HFFc6 (cell line): ENCODE data around the gene ACTN4. TPM values are rescaled to one million over a fixed set of nuclear protein-coding genes. Genes with fewer than 3 reads are reported as not detected.
A peak's percentile ranks its signal among the peaks of the same experiment; 100 is the strongest.

Experiments
- DNase-seq: peaks from one replicate; pipeline ENCODE4 v3.0.0-alpha.2; 2018
- H3K27ac Mint-ChIP-seq: 2 replicates; pipeline ENCODE4 v1.8.0; 2020; ENCODE audit warnings: mild to moderate bottlenecking, mixed read lengths
- H3K27me3 Mint-ChIP-seq: 2 replicates; pipeline ENCODE4 v1.8.0; 2021; ENCODE audit warnings: mild to moderate bottlenecking, moderate library complexity, mixed read lengths; ENCODE audit not compliant: insufficient read depth
- H3K36me3 Mint-ChIP-seq: 2 replicates; pipeline ENCODE4 v1.8.0; 2021; ENCODE audit warnings: low read depth, mixed read lengths
- H3K4me1 Mint-ChIP-seq: 2 replicates; pipeline ENCODE4 v1.8.0; 2020; ENCODE audit warnings: low read depth, mixed read lengths
- H3K4me3 Mint-ChIP-seq: 2 replicates; pipeline ENCODE4 v1.8.0; 2020; ENCODE audit warnings: mild to moderate bottlenecking, moderate library complexity, mixed read lengths
- H3K9me3 Mint-ChIP-seq: 2 replicates; pipeline ENCODE4 v1.8.0; 2020; ENCODE audit warnings: mild to moderate bottlenecking, mixed read lengths
- CTCF ChIP-seq: fragments of 200-600 bp; sonication (generic); IDR thresholded peaks from 2 replicates; pipeline ENCODE4 v1.5.0; 2021; ENCODE audit warnings: antibody characterized with exemption, mild to moderate bottlenecking
- total RNA-seq, 6 experiments: library from RNA; stranded (reverse); fragmentation: NEBNext Ultra II Directional; extraction: Animal tissue kit (Norgen Biotek cat#: 25700); gene quantifications; 2 replicates in 1 of 6; 3 replicates in 5 of 6; pipeline ENCODE4 v1.2.3, GENCODE V29; 2021

ACTN4 gene
- total RNA-seq, 6 experiments from 2014 or later, result 972 to 1,299 (median 1,250) TPM

GRCh38 chr19:38650172-38650775 lies 2.8 kb downstream of the ACTN4 start:
- no peak for DNase-seq
- Mint-ChIP-seq H3K4me3 (peak overlapping the region; percentile 99), H3K27me3 (peaks cover 6% of the 10 kb centered on the region), H3K36me3 (peaks cover 51% of the 10 kb centered on the region), H3K27ac (peak overlapping the region; percentile 99), H3K9me3 (peaks cover 8% of the 10 kb centered on the region), H3K4me1 (peaks cover 61% of the 10 kb centered on the region)
- TF ChIP-seq CTCF, result no peak

GRCh38 chr19:38650911-38651584 lies 3.6 kb downstream of the ACTN4 start:
- H3K9me3 Mint-ChIP-seq, result peaks cover 8% of the 10 kb centered on the region
- H3K36me3 Mint-ChIP-seq, result peaks cover 57% of the 10 kb centered on the region
- DNase-seq, result peak; percentile 68
- H3K27ac Mint-ChIP-seq, result peak overlapping the region; percentile 99
- peaks cover 6% of the 10 kb centered on the region for H3K27me3 Mint-ChIP-seq
- H3K4me3 Mint-ChIP-seq, result peak overlapping the region; percentile 99
- no peak for TF ChIP-seq CTCF
- peaks cover 69% of the 10 kb centered on the region for H3K4me1 Mint-ChIP-seq

- DNase-seq, result peak; percentile 30
- peaks cover 8% of the 10 kb centered on the region for H3K9me3 Mint-ChIP-seq
- peak overlapping the region; percentile 99 for H3K27ac Mint-ChIP-seq
- peaks cover 69% of the 10 kb centered on the region for H3K36me3 Mint-ChIP-seq
- no peak for TF ChIP-seq CTCF
- peak overlapping the region; percentile 99 for H3K4me3 Mint-ChIP-seq
- peaks cover 11% of the 10 kb centered on the region for H3K27me3 Mint-ChIP-seq
- H3K4me1 Mint-ChIP-seq, result peaks cover 89% of the 10 kb centered on the region
Observed at GRCh38 chr19:38653028-38653571, 5.7 kb downstream of the ACTN4 start.

- DNase-seq, result peak; percentile 69
- no peaks in the 10 kb centered on the region for H3K9me3 Mint-ChIP-seq
Observed at GRCh38 chr19:38654628-38655055, 7.2 kb downstream of the ACTN4 start.

More at GRCh38 chr19:38654628-38655055, 7.2 kb downstream of the ACTN4 start:
- Mint-ChIP-seq H3K4me1 (peaks cover 100% of the 10 kb centered on the region), H3K27ac (peak overlapping the region; percentile 99), H3K4me3 (peak overlapping the region; percentile 68), H3K36me3 (peaks cover 58% of the 10 kb centered on the region), H3K27me3 (peaks cover 12% of the 10 kb centered on the region)
- no peak for TF ChIP-seq CTCF
